IMR-90 (cell line): ENCODE results near the gene LANCL3. TPM values are rescaled to one million over a fixed set of nuclear protein-coding genes. Genes with fewer than 3 reads are reported as not detected.

Experiments used
- ATAC-seq: fragments of 200-7000 bp; cut with Tn5 transposase; 2 replicates; pipeline ENCODE4 v1.9.1; 2020; ENCODE audit warnings: low read depth, mild to moderate bottlenecking, moderate library complexity
- BruUV-seq: library from RNA; stranded (reverse); fragments of 400-500 nt; replicated peaks from 2 replicates; lab custom pipeline; 2021; lab: Mats Ljungman, UMichigan
- CTCF ChIA-PET: fragments of 300-600 bp; formaldehyde crosslinking; extraction: SDS; loops from one replicate; lab custom pipeline; 2021; ENCODE audit warnings: antibody characterized with exemption; lab: Yijun Ruan, JAX
- POLR2A ChIA-PET: fragments of 300-600 bp; sonication (Branson Sonifier 250); formaldehyde crosslinking; loops from one replicate; lab custom pipeline; 2022; ENCODE audit warnings: antibody characterized with exemption; ENCODE audit not compliant: unreplicated experiment; lab: Charles Lee
- DNase-seq: peaks from one replicate; pipeline ENCODE4 v3.0.0; 2013
- H2AFZ ChIP-seq: replicated peaks from 2 replicates; pipeline ENCODE3; 2013; ENCODE audit warnings: low read length, mild to moderate bottlenecking; ENCODE audit not compliant: poor library complexity
- H2AK5ac ChIP-seq: 2 replicates; pipeline ENCODE4 v1.6.1; 2013; ENCODE audit warnings: low read depth, low read length, inconsistent platforms
- H2AK9ac ChIP-seq: replicated peaks from 2 replicates; pipeline ENCODE3; 2013; ENCODE audit warnings: mild to moderate bottlenecking, low read depth, low read length, moderate library complexity; ENCODE audit not compliant: poor library complexity
- H2BK120ac ChIP-seq: 2 replicates; pipeline ENCODE4 v1.6.1; 2013; ENCODE audit warnings: low read depth, low read length, inconsistent platforms
- H2BK15ac ChIP-seq: 3 replicates; pipeline ENCODE4 v1.6.1; 2013; ENCODE audit warnings: low read depth, low read length, inconsistent platforms
- H2BK20ac ChIP-seq: 2 replicates; pipeline ENCODE4 v1.6.1; 2013; ENCODE audit warnings: low read depth, mild to moderate bottlenecking, inconsistent platforms, low read length, moderate library complexity
- H2BK5ac ChIP-seq: 2 replicates; pipeline ENCODE4 v1.6.1; 2013; ENCODE audit warnings: mild to moderate bottlenecking, low read depth, low read length, inconsistent platforms; ENCODE audit not compliant: poor library complexity, severe bottlenecking
- H3K14ac ChIP-seq: replicated peaks from 2 replicates; pipeline ENCODE4 v1.6.1; 2013; ENCODE audit warnings: low read depth, low read length, inconsistent platforms
- H3K18ac ChIP-seq: 2 replicates; pipeline ENCODE4 v1.6.1; 2013; ENCODE audit warnings: low read depth, low read length, control low read depth
- H3K23ac ChIP-seq: 2 replicates; pipeline ENCODE4 v1.6.1; 2013; ENCODE audit warnings: low read depth, low read length, inconsistent platforms
- H3K27ac ChIP-seq: 2 replicates; pipeline ENCODE4 v1.5.1; 2013; ENCODE audit warnings: mild to moderate bottlenecking, control low read depth, low read length; ENCODE audit not compliant: insufficient read depth
- H3K27me3 ChIP-seq: 2 replicates; pipeline ENCODE4 v1.6.1; 2013; ENCODE audit warnings: low read length; ENCODE audit not compliant: control insufficient read depth, insufficient read depth
- H3K36me3 ChIP-seq: 2 replicates; pipeline ENCODE4 v1.6.1; 2013; ENCODE audit warnings: low read length, mixed read lengths; ENCODE audit not compliant: control insufficient read depth, insufficient read depth
- H3K4ac ChIP-seq: 2 replicates; pipeline ENCODE4 v1.6.1; 2013; ENCODE audit warnings: low read depth, low read length, inconsistent platforms
- H3K4me1 ChIP-seq: 2 replicates; pipeline ENCODE4 v1.6.1; 2013; ENCODE audit warnings: low read length, mixed read lengths; ENCODE audit not compliant: control insufficient read depth, insufficient read depth
- H3K4me2 ChIP-seq: 2 replicates; pipeline ENCODE4 v1.6.1; 2013; ENCODE audit warnings: low read depth, mild to moderate bottlenecking, control low read depth, low read length, moderate library complexity
- H3K4me3 ChIP-seq: 2 replicates; pipeline ENCODE4 v1.5.1; 2013; ENCODE audit warnings: low read depth, mild to moderate bottlenecking, control low read depth, low read length, moderate library complexity; ENCODE audit not compliant: insufficient read depth
- H3K56ac ChIP-seq: 2 replicates; pipeline ENCODE4 v1.6.1; 2013; ENCODE audit warnings: low read length, inconsistent platforms; ENCODE audit not compliant: insufficient read depth; ENCODE audit errors: extremely low read depth
- H3K79me1 ChIP-seq, 2 experiments: 2 replicates each; pipeline ENCODE4 v1.6.1; 2013; ENCODE audit warnings: low read length in 2 of 2, inconsistent platforms in 1 of 2, low read depth in 1 of 2
- H3K9ac ChIP-seq: 2 replicates; pipeline ENCODE4 v1.6.1; 2013; ENCODE audit warnings: low read depth, low read length, control low read depth
- H3K9me1 ChIP-seq: 2 replicates; pipeline ENCODE4 v1.6.1; 2013; ENCODE audit warnings: low read length, inconsistent platforms; ENCODE audit not compliant: insufficient read depth
- H3K9me3 ChIP-seq: 2 replicates; pipeline ENCODE4 v1.6.1; 2013; ENCODE audit warnings: low read length; ENCODE audit not compliant: control insufficient read depth, insufficient read depth
- H4K20me1 ChIP-seq: 2 replicates; pipeline ENCODE4 v1.6.1; 2013; ENCODE audit warnings: low read length, inconsistent platforms; ENCODE audit not compliant: insufficient read depth
- H4K5ac ChIP-seq: 2 replicates; pipeline ENCODE4 v1.6.1; 2013; ENCODE audit warnings: mild to moderate bottlenecking, low read depth, low read length, control low read depth
- H4K8ac ChIP-seq, 2 experiments: 2 replicates each; pipeline ENCODE4 v1.6.1; 2013; ENCODE audit warnings: low read depth in 2 of 2, low read length in 2 of 2, control low read depth in 1 of 2, inconsistent platforms in 1 of 2
- H4K91ac ChIP-seq: 2 replicates; pipeline ENCODE4 v1.6.1; 2013; ENCODE audit warnings: low read depth, low read length, inconsistent platforms; ENCODE audit not compliant: insufficient read depth
- CEBPB ChIP-seq: IDR thresholded peaks from 2 replicates; pipeline ENCODE4 v1.6.1; 2012; ENCODE audit warnings: low read depth, low read length, improper control_type of control experiment
- CHD1 ChIP-seq: IDR thresholded peaks from 2 replicates; pipeline ENCODE4 v1.6.1; 2012; ENCODE audit warnings: low read depth, low read length, improper control_type of control experiment
- CTCF ChIP-seq: conservative IDR thresholded peaks from 2 replicates; pipeline ENCODE4 v1.5.1; 2012; ENCODE audit warnings: mild to moderate bottlenecking, low read depth, low read length, improper control_type of control experiment
- ELK1 ChIP-seq: fragments of 150-350 bp; IDR thresholded peaks from 2 replicates; pipeline ENCODE4 v1.6.1; 2016; ENCODE audit warnings: low read depth, mild to moderate bottlenecking, low read length, moderate library complexity, borderline replicate concordance
- FOS ChIP-seq: fragments of 150-350 bp; IDR thresholded peaks from 2 replicates; pipeline ENCODE4 v1.6.1; 2016; ENCODE audit warnings: low read depth, low read length
- MAZ ChIP-seq: IDR thresholded peaks from 2 replicates; pipeline ENCODE4 v1.6.1; 2012; ENCODE audit warnings: low read depth, mild to moderate bottlenecking, low read length, improper control_type of control experiment, moderate library complexity, borderline replicate concordance
- MXI1 ChIP-seq: IDR thresholded peaks from 2 replicates; pipeline ENCODE4 v1.6.1; 2012; ENCODE audit warnings: low read depth, mild to moderate bottlenecking, low read length, moderate library complexity, borderline replicate concordance
- NFE2L2 ChIP-seq: fragments of 150-350 bp; IDR thresholded peaks from 2 replicates; pipeline ENCODE4 v1.6.1; 2016; ENCODE audit warnings: low read depth, mild to moderate bottlenecking, low read length
- POLR2A ChIP-seq: IDR thresholded peaks from 2 replicates; pipeline ENCODE4 v1.6.1; 2012; ENCODE audit warnings: mild to moderate bottlenecking, low read depth, low read length
- RAD21 ChIP-seq: IDR thresholded peaks from 2 replicates; pipeline ENCODE4 v1.6.1; 2012; ENCODE audit warnings: low read length, improper control_type of control experiment
- RCOR1 ChIP-seq: IDR thresholded peaks from 2 replicates; pipeline ENCODE4 v1.6.1; 2012; ENCODE audit warnings: mild to moderate bottlenecking, low read length, improper control_type of control experiment; ENCODE audit not compliant: insufficient replicate concordance
- RFX5 ChIP-seq: IDR thresholded peaks from 2 replicates; pipeline ENCODE4 v1.8.0; 2012; ENCODE audit warnings: low read depth, mild to moderate bottlenecking, low read length, moderate library complexity
- SMC3 ChIP-seq: fragments of 150-350 bp; IDR thresholded peaks from 2 replicates; pipeline ENCODE4 v1.6.1; 2016; ENCODE audit warnings: low read depth, mild to moderate bottlenecking, antibody characterized with exemption, low read length, moderate library complexity
- USF2 ChIP-seq: fragments of 150-350 bp; IDR thresholded peaks from 2 replicates; pipeline ENCODE4 v1.6.1; 2017; ENCODE audit warnings: mild to moderate bottlenecking, antibody characterized with exemption, low read length, low read depth
- WGBS, 2 experiments: methylation state at CpG; one replicate each; pipeline versions ENCODE4 v1.1.5 to v1.1.7; 2013; ENCODE audit warnings: missing lambda C conversion rate in 2 of 2; ENCODE audit not compliant: insufficient read length in 1 of 2; ENCODE audit errors: extremely low coverage in 2 of 2; 5-methylcytosine and 5-hydroxymethylcytosine counted together
- dilution Hi-C: fragments of 300-500 bp; cut with HindIII; formaldehyde crosslinking; loops from one replicate; pipeline ENCODE4 v1.14.3; 2018; ENCODE audit warnings: low sequenced_read_pairs; ENCODE audit not compliant: unreplicated experiment
- in situ Hi-C: fragments of 300-500 bp; cut with MboI; formaldehyde crosslinking; loops from 3 replicates; pipeline ENCODE4 v1.14.3; 2019; ENCODE audit warnings: low sequenced_read_pairs, inconsistent platforms, mixed read lengths
- intact Hi-C: fragments of 100-400 bp; cut with micrococcal nuclease; formaldehyde crosslinking; loops from 2 replicates; pipeline ENCODE4 v1.10.0; 2022
- polyA plus RNA-seq, 3 experiments: library from polyadenylated mRNA; depleted of rRNA; stranded (reverse); fragments of >200 nt; gene quantifications; 2 replicates each; pipeline ENCODE4 v1.2.3, GENCODE V29; 2012; ENCODE audit warnings: low replicate concordance in 1 of 3
- total RNA-seq: library from RNA; depleted of rRNA; stranded (reverse); fragments of >200 nt; gene quantifications from 2 replicates; pipeline ENCODE4 v1.2.3, GENCODE V29; 2012

Gene LANCL3
- total and polyA plus RNA-seq, 2 of the 4 experiments (the other 2 are of a cell fraction): not detected

GRCh38 chrX:37685381-37686359 lies 114.2 kb downstream of the LANCL3 start, which contains the start of gene XK:
TSS of gene XK (plus strand) at chrX:37685791. CDS start at chrX:37685962, 171 bp downstream.
- peak within 1 kb of the TSS; percentile 42 for H3K4me3 ChIP-seq
- peaks cover 2% of the 10 kb centered on the region; the same call in 1 of the 2 replicates for H3K27me3 ChIP-seq
- no peaks in the 10 kb centered on the region for H3K9me3 ChIP-seq
- no peaks in the 10 kb centered on the region for H4K20me1 ChIP-seq
- intact Hi-C loops (no loop called here), in situ Hi-C loops (no loop called here), dilution Hi-C loops (no loop called here)
- no TSS peak for BruUV-seq
- H3K27ac ChIP-seq: no peak within 1 kb of the TSS
- peak within 1 kb of the TSS; percentile 86 for H2AFZ ChIP-seq
- H3K9me1 ChIP-seq: no peaks in the 10 kb centered on the region
- CTCF ChIA-PET: no interaction called here
- H3K23ac ChIP-seq: no peak within 1 kb of the TSS
- no peaks in the 10 kb centered on the region for H3K36me3 ChIP-seq
- DNase-seq (no peak), ATAC-seq (peak; percentile 86)
- H3K79me1 ChIP-seq: no peaks in the 10 kb centered on the region
- no peak within 1 kb of the TSS for H3K14ac ChIP-seq
- no peak within 1 kb of the TSS for H3K56ac ChIP-seq
- WGBS, 2 experiments: 35% methylated on average over 44 of the region's 100 CpGs; no CpG with 5 or more reads in 1 of the 2 experiments
- H3K4me1 ChIP-seq: no peaks in the 10 kb centered on the region
- POLR2A ChIA-PET: no interaction called here
- no peak within 1 kb of the TSS for H2BK120ac ChIP-seq
- H2BK5ac ChIP-seq: no peak within 1 kb of the TSS
- no peak within 1 kb of the TSS for H4K5ac ChIP-seq
- no peak within 1 kb of the TSS; the same call in 2 of the 3 replicates for H2BK15ac ChIP-seq
- H2AK5ac ChIP-seq: no peak within 1 kb of the TSS
- H4K91ac ChIP-seq: no peak within 1 kb of the TSS
- no peak within 1 kb of the TSS for H3K18ac ChIP-seq
- no peak within 1 kb of the TSS for H3K9ac ChIP-seq
- peak within 1 kb of the TSS; percentile 45; the same call in 1 of the 2 replicates for H2BK20ac ChIP-seq
- H2AK9ac ChIP-seq: peak within 1 kb of the TSS; percentile 5
- H3K4me2 ChIP-seq: peak within 1 kb of the TSS; percentile 78; the same call in 1 of the 2 replicates
- H3K4ac ChIP-seq: no peak within 1 kb of the TSS
- H4K8ac ChIP-seq: no peak within 1 kb of the TSS
- TF ChIP-seq MAZ: no peak
- no peak for TF ChIP-seq RAD21
- no peak for TF ChIP-seq RCOR1
- TF ChIP-seq POLR2A: no peak
- no peak for TF ChIP-seq CHD1
- no peak for TF ChIP-seq CEBPB
- TF ChIP-seq RFX5: no peak
- no peak for TF ChIP-seq CTCF
- no peak for TF ChIP-seq MXI1
- TF ChIP-seq FOS: no peak
- no peak for TF ChIP-seq ELK1
- no peak for TF ChIP-seq SMC3
- TF ChIP-seq NFE2L2: no peak
- TF ChIP-seq USF2: no peak
